Measurements from ENCODE around the gene SURF1.

- no peak for TF ChIP-seq POLR2A (IDR thresholded peaks at IDR 0.05)
- TF ChIP-seq CTCF (IDR thresholded peaks at IDR 0.05): no peak
- TF ChIP-seq EP300 (IDR thresholded peaks at IDR 0.05): no peak
Measured at GRCh38 chr9:133382507-133383141, 26.3 kb upstream of the SURF1 start.

All from tibial nerve (tissue), 4 donors.